ENCODE results near the gene CACNA1G. TPM values are rescaled to one million over a fixed set of nuclear protein-coding genes. Genes with fewer than 3 reads are reported as not detected.

The CACNA1G gene
- total RNA-seq, 1 experiment from 2014 or later = not detected

GRCh38 chr17:50642071-50642721 lies 81.7 kb downstream of the CACNA1G start:
- ChIA-PET POLR2A (interaction anchor here (0.6 to 6.9 kb wide), 4 partner anchors 19 to 53 kb away, joined by 3 to 96 read pairs (median 3); no protein-coding TSS in a partner anchor), CTCF (interaction anchor here (0.7 to 2.5 kb wide), 5 partner anchors 11 to 91 kb away, joined by 3 to 14 read pairs (median 5); no protein-coding TSS in a partner anchor)
- TF ChIP-seq CTCF (IDR thresholded peaks at IDR 0.05; ENCODE audit: unreplicated experiment) = no peak
- H3K27me3 Mint-ChIP-seq (ENCODE audit: insufficient read depth, unreplicated experiment) = no peaks in the 10 kb centered on the region
- DNase-seq (ENCODE audit: unreplicated experiment) = no peak
- no peak overlapping the region for H3K4me3 Mint-ChIP-seq (ENCODE audit: unreplicated experiment)
- peaks cover 51% of the 10 kb centered on the region for H3K4me1 Mint-ChIP-seq (ENCODE audit: insufficient read depth, unreplicated experiment)
- intact Hi-C loops (cut with micrococcal nuclease) = no loop called here
- peaks cover 32% of the 10 kb centered on the region for H3K36me3 Mint-ChIP-seq (ENCODE audit: insufficient read depth, unreplicated experiment)
- peak overlapping the region; percentile 87 for H3K27ac Mint-ChIP-seq (ENCODE audit: low read depth, unreplicated experiment)
- BruUV-seq (replicated peaks) = no TSS peak
- H3K9me3 Mint-ChIP-seq (ENCODE audit: unreplicated experiment) = no peaks in the 10 kb centered on the region

GRCh38 chr17:50642722-50643656 lies 82.5 kb downstream of the CACNA1G start:
- Mint-ChIP-seq H3K36me3 (ENCODE audit: insufficient read depth, unreplicated experiment) (peaks cover 32% of the 10 kb centered on the region), H3K9me3 (ENCODE audit: unreplicated experiment) (no peaks in the 10 kb centered on the region), H3K4me3 (ENCODE audit: unreplicated experiment) (no peak overlapping the region), H3K27ac (ENCODE audit: low read depth, unreplicated experiment) (no peak overlapping the region), H3K4me1 (ENCODE audit: insufficient read depth, unreplicated experiment) (peaks cover 49% of the 10 kb centered on the region), H3K27me3 (ENCODE audit: insufficient read depth, unreplicated experiment) (no peaks in the 10 kb centered on the region)
- ChIA-PET POLR2A (interaction anchor here (0.6 kb wide), 1 partner anchor 18 kb away, joined by 3 read pairs; no protein-coding TSS in a partner anchor), CTCF (no interaction called here)
- DNase-seq (ENCODE audit: unreplicated experiment) = no peak
- intact Hi-C loops (cut with micrococcal nuclease) = no loop called here
- no TSS peak for BruUV-seq (replicated peaks)
- no peak for TF ChIP-seq CTCF (IDR thresholded peaks at IDR 0.05; ENCODE audit: unreplicated experiment)

GRCh38 chr17:50645748-50646682 lies 85.5 kb downstream of the CACNA1G start:
- no peak for DNase-seq (ENCODE audit: unreplicated experiment)
- H3K4me1 Mint-ChIP-seq (ENCODE audit: insufficient read depth, unreplicated experiment) = peaks cover 41% of the 10 kb centered on the region
- ChIA-PET POLR2A (interaction anchor here (0.8 kb wide), 1 partner anchor 13 kb away, joined by 3 read pairs; no protein-coding TSS in a partner anchor), CTCF (interaction anchor here (0.6 to 4.2 kb wide), 5 partner anchors 14 to 159 kb away, joined by 3 to 28 read pairs (median 4); no protein-coding TSS in a partner anchor)
- no peaks in the 10 kb centered on the region for H3K9me3 Mint-ChIP-seq (ENCODE audit: unreplicated experiment)
- no peak overlapping the region for H3K4me3 Mint-ChIP-seq (ENCODE audit: unreplicated experiment)
- no peak overlapping the region for H3K27ac Mint-ChIP-seq (ENCODE audit: low read depth, unreplicated experiment)
- BruUV-seq (replicated peaks) = no TSS peak
- TF ChIP-seq CTCF (IDR thresholded peaks at IDR 0.05; ENCODE audit: unreplicated experiment) = no peak
- no peaks in the 10 kb centered on the region for H3K27me3 Mint-ChIP-seq (ENCODE audit: insufficient read depth, unreplicated experiment)
- H3K36me3 Mint-ChIP-seq (ENCODE audit: insufficient read depth, unreplicated experiment) = peaks cover 30% of the 10 kb centered on the region
- intact Hi-C loops (cut with micrococcal nuclease) = no loop called here

Measured in MCF 10A (cell line).